MG63 (cell line): ENCODE data around the gene KCNT2. TPM values are rescaled to one million over a fixed set of nuclear protein-coding genes. Genes with fewer than 3 reads are reported as not detected.

Source experiments
- DNase-seq: peaks from one replicate; pipeline ENCODE4 v3.0.0-alpha.2; 2020
- H3K27me3 ChIP-seq: fragments of 250-450 bp; sonication (Bioruptor Pico); 2 replicates; pipeline ENCODE4 v1.5.1; 2020; ENCODE audit warnings: mild to moderate bottlenecking, moderate library complexity
- H3K36me3 ChIP-seq: fragments of 250-450 bp; sonication (Bioruptor Pico); 2 replicates; pipeline ENCODE4 v1.5.1; 2020; ENCODE audit warnings: mild to moderate bottlenecking, moderate library complexity
- H3K4me3 ChIP-seq: fragments of 250-450 bp; sonication (Bioruptor Pico); 2 replicates; pipeline ENCODE4 v1.5.1; 2020; ENCODE audit warnings: mild to moderate bottlenecking, moderate library complexity
- H3K9me3 ChIP-seq: fragments of 250-450 bp; sonication (Bioruptor Pico); 2 replicates; pipeline ENCODE4 v1.5.1; 2020; ENCODE audit warnings: mild to moderate bottlenecking, moderate library complexity
- total RNA-seq: library from RNA; depleted of rRNA; stranded (reverse); fragments of >200 nt; shearing (Covaris generic); gene quantifications from 2 replicates; pipeline ENCODE4 v1.2.3, GENCODE V29; 2014; ENCODE audit warnings: low replicate concordance

The KCNT2 gene
- total RNA-seq, 1 experiment from 2014 or later, result 0.07 TPM

- Histone ChIP-seq H3K9me3 (no peaks in the 10 kb centered on the region), H3K36me3 (no peaks in the 10 kb centered on the region), H3K27me3 (no peaks in the 10 kb centered on the region), H3K4me3 (no peak overlapping the region)
- no peak for DNase-seq
Observed at GRCh38 chr1:196493881-196494280, 114.4 kb downstream of the KCNT2 start.

DNA sequence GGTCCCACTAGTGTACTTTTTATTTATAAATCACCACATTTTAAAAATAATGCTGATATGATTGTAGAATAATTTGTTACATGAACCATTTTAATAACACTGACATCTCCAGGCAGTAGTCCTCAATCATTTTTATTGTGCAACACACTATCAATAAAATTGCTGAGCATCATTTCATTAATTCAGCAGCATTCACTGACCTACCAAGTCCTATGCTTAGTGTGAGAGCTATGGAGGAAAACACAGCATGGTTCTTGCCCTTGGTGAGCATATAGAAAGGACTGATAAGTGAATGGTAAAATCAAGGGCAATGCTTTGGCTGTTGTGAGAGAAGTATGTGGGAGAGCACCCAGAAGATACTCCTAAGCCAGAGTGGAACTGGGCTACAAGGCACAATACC is 119.7 kb downstream of the KCNT2 start:
- H3K4me3 ChIP-seq, result no peak overlapping the region
- H3K36me3 ChIP-seq, result no peaks in the 10 kb centered on the region
- no peaks in the 10 kb centered on the region for H3K9me3 ChIP-seq
- no peak for DNase-seq
- H3K27me3 ChIP-seq, result no peaks in the 10 kb centered on the region

DNA sequence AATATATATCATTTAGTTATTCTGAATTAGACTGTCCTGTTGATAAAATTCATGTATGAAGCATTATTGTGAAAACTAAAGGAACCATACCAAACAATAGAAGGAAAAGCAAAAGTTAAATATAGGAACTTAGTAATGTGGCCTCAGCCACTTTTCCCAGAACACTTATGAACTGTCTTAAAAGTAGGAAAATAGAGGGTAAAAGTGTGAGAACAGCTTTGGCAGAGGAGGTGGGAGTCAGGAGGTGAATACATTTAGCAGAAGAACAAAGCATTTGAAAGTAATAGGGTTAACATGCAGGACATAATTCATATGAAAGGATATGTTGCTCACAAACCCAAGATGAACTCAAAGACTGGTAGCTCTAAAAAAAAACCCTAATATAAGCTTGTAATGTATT is 121.9 kb downstream of the KCNT2 start:
- Histone ChIP-seq H3K27me3 (no peaks in the 10 kb centered on the region), H3K9me3 (no peaks in the 10 kb centered on the region), H3K36me3 (no peaks in the 10 kb centered on the region), H3K4me3 (no peak overlapping the region)
- no peak for DNase-seq

DNA sequence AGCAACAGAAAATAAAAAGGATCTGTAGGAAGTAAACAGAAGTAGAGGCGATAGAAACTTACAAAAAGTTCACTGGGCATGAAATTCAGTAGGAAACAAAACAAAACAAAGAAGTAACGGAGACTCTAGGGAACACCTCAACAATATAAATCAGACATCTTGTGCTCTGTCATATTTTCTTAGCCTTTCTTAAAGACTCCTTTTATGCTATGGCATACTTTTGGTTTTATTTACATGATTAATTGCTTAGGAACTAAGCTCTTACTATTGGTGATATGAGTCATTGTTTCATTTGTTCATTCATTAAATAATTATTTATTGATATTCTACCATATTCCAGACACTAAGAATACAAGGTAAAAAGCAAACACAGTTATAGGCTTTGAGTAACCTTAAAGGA is 126.6 kb downstream of the KCNT2 start:
- DNase-seq, result no peak
- Histone ChIP-seq H3K4me3 (no peak overlapping the region), H3K9me3 (no peaks in the 10 kb centered on the region), H3K27me3 (no peaks in the 10 kb centered on the region), H3K36me3 (no peaks in the 10 kb centered on the region)

DNA sequence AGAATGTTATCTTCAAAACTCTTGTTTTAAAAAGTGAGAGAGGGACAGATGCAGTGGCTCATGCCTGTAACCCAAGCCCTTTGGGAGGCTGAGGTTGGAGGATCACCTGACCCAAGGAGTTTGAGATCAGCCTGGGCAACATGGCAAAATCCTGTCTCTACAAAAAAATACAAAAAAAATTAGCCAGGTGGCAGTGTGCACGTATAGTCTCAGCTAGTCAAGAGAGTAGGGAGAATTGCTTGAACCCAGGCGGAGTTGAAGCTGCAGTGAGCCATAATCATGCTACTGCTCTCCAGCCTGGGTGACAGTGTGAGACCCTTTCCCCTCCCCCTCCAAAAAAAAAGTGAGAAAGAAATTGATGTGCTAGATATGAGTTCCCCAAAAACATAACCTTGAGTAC is 131.0 kb downstream of the KCNT2 start:
- no peaks in the 10 kb centered on the region for H3K27me3 ChIP-seq
- H3K4me3 ChIP-seq, result no peak overlapping the region
- DNase-seq, result no peak
- no peaks in the 10 kb centered on the region for H3K9me3 ChIP-seq
- no peaks in the 10 kb centered on the region for H3K36me3 ChIP-seq

- H3K4me3 ChIP-seq, result no peak overlapping the region
- H3K27me3 ChIP-seq, result no peaks in the 10 kb centered on the region
- H3K9me3 ChIP-seq, result no peaks in the 10 kb centered on the region
- no peaks in the 10 kb centered on the region for H3K36me3 ChIP-seq
- DNase-seq, result no peak
Observed at GRCh38 chr1:196467230-196467925, 140.9 kb downstream of the KCNT2 start.

DNA sequence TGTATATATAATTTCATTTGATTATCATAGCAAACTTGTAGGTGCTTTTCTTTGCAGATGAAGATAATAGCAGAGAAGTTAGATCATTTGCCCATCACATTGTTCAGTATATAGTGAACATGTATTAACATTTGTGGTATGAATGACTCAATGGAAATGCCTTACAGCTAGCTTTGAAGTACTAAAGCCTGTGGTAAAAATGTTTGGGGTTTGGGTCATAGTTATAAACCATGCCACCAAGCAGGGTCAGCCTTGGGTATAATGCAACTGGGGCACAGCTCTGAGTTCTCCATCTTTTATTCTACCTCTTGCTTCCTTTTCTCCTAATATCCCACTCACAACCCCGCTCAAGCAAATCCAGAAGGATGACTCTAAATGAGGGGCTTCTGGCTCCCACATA is 141.6 kb downstream of the KCNT2 start:
- H3K27me3 ChIP-seq, result no peaks in the 10 kb centered on the region
- DNase-seq, result peak; percentile 43
- no peaks in the 10 kb centered on the region for H3K36me3 ChIP-seq
- no peaks in the 10 kb centered on the region for H3K9me3 ChIP-seq
- no peak overlapping the region for H3K4me3 ChIP-seq

- no peak for DNase-seq
- H3K9me3 ChIP-seq, result no peaks in the 10 kb centered on the region
Observed at GRCh38 chr1:196466166-196466565, 142.1 kb downstream of the KCNT2 start.

GRCh38 chr1:196464480-196464941 is 143.7 kb downstream of the KCNT2 start:
- H3K9me3 ChIP-seq, result no peaks in the 10 kb centered on the region
- no peaks in the 10 kb centered on the region for H3K36me3 ChIP-seq
- H3K27me3 ChIP-seq, result no peaks in the 10 kb centered on the region
- DNase-seq, result peak; percentile 53
- no peak overlapping the region for H3K4me3 ChIP-seq

More at GRCh38 chr1:196466166-196466565, 142.1 kb downstream of the KCNT2 start:
- no peak overlapping the region for H3K4me3 ChIP-seq
- H3K27me3 ChIP-seq, result no peaks in the 10 kb centered on the region
- no peaks in the 10 kb centered on the region for H3K36me3 ChIP-seq

DNA sequence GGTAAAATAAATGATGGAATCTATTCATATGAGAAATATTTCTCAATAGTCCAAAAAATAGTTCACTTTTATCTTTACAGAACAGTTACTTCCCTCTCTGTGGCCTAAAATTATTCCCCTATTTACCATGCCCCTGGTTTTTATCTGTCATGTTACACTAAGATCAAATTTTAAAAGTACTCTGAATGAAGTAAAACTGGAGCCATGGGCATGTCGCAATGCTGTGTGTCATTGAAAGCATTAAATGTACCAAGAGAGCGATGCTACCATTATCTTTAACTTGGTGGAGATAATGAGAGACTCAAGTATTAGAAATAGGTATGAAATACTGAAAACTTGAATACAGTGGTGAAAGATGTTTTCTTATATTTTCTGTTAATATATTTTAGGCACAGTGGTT is 146.2 kb downstream of the KCNT2 start:
- Histone ChIP-seq H3K36me3 (no peaks in the 10 kb centered on the region), H3K9me3 (no peaks in the 10 kb centered on the region), H3K27me3 (no peaks in the 10 kb centered on the region), H3K4me3 (no peak overlapping the region)
- no peak for DNase-seq

DNA sequence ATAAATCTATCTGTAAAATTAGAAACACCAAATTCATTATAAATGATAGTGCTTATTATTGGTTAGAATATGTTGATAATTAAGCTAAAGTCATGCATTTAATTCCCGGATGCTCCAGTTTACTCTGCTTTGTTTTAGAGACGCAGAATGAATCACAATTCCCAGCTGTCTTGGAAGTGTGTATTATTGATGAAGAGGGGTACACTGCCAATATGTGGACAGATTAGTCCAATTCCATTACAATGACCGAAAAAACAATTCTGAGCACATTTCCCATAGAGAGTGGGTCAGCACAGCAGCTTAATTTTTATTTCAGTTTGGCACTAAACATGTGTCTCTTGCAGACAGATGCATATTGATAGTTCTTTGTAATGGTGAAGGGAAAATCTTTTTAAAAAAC is 146.7 kb downstream of the KCNT2 start:
- H3K4me3 ChIP-seq, result no peak overlapping the region
- no peaks in the 10 kb centered on the region for H3K9me3 ChIP-seq
- H3K36me3 ChIP-seq, result no peaks in the 10 kb centered on the region
- H3K27me3 ChIP-seq, result no peaks in the 10 kb centered on the region
- DNase-seq, result no peak

GRCh38 chr1:196459383-196459782 is 148.9 kb downstream of the KCNT2 start:
- no peak overlapping the region for H3K4me3 ChIP-seq
- no peaks in the 10 kb centered on the region for H3K27me3 ChIP-seq
- no peaks in the 10 kb centered on the region for H3K36me3 ChIP-seq
- no peaks in the 10 kb centered on the region for H3K9me3 ChIP-seq
- DNase-seq, result no peak

- no peak overlapping the region for H3K4me3 ChIP-seq
- H3K36me3 ChIP-seq, result no peaks in the 10 kb centered on the region
- no peaks in the 10 kb centered on the region for H3K27me3 ChIP-seq
- H3K9me3 ChIP-seq, result no peaks in the 10 kb centered on the region
- DNase-seq, result no peak
Observed at GRCh38 chr1:196454792-196455191, 153.4 kb downstream of the KCNT2 start.

GRCh38 chr1:196451103-196451502 is 157.1 kb downstream of the KCNT2 start:
- Histone ChIP-seq H3K36me3 (no peaks in the 10 kb centered on the region), H3K9me3 (no peaks in the 10 kb centered on the region), H3K4me3 (no peak overlapping the region), H3K27me3 (no peaks in the 10 kb centered on the region)
- DNase-seq, result no peak

DNA sequence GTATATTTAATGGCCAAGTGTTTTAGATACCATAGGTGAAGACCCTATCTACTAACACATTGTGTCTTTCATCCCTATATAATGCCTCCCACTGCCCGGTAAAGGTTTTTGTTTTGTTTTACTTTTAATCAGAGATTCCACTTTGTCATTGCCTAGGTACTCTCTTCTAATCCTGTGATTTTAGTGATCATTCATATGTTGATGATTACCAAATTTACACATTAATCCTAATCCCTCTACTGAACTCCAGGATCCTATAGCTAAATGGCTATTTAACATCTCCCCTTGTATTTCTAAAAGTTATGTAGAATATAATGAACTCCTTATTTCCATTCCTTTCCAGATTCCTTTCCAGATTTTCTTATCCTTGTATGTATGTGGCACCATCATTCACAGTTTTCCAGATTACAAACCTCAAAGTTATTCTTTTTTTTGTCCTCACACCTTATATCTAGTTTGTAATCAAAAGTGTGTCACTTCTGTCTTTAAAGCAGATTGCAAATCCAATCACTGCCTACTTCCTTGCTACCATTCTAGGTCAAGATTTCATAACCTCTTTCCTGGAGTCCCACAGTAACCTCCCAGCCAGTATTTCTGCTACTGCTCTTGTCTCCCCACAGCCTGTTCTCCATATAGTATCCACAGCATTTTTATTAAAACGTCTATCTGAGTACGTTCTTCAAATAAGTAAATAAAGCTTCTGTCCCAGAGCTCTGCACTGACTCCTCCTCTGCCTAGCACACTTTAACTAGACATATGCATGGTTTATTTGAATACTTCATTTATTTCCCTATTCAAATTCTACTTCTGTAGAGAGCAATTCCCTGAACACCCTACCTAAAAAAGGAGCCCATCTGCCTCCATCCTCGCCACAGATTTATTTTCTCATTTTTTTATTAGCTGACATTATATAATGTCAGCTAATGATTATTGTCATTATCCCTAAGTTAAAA is 157.8 kb downstream of the KCNT2 start:
- Histone ChIP-seq H3K27me3 (no peaks in the 10 kb centered on the region), H3K9me3 (no peaks in the 10 kb centered on the region), H3K4me3 (no peak overlapping the region), H3K36me3 (no peaks in the 10 kb centered on the region)
- no peak for DNase-seq

DNA sequence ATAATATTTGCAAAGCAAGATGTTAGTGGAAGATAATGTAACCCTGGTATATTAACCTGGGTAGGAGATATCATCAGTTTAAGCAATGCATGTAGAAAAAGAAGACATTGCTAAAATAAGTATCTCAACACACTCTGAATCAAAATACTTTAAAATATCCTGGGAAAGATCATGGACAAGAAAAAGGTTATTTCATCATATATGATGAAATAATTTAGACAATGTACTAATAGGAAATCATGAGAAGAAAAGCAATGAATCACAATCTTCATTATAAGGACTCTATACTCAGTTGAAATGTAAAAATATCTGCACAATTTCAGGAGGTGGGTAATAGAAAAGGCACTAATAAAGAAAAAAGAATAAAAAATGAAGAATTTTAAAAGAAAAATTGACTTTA is 158.8 kb downstream of the KCNT2 start:
- no peak for DNase-seq
- Histone ChIP-seq H3K9me3 (no peaks in the 10 kb centered on the region), H3K36me3 (no peaks in the 10 kb centered on the region), H3K4me3 (no peak overlapping the region), H3K27me3 (no peaks in the 10 kb centered on the region)

DNA sequence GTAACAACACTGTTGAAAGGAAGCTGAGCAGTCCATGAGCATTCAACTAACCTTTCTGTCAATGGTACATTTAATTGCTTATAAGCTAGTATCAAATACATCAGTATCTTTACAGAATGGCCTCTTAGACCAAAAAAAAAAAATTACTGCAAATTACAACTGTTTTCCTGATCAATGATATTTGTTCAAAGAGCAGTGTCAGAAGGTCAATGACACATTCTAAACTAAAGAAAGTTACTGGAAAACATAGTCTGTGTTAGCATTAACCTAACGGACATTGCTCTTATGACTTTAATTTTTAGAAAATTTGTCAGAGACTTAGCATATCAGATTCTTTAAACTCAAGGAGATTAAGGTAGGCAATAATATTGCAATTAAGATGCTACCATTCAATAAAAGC is 162.5 kb downstream of the KCNT2 start:
- H3K9me3 ChIP-seq, result no peaks in the 10 kb centered on the region
- DNase-seq, result no peak
- H3K36me3 ChIP-seq, result no peaks in the 10 kb centered on the region
- H3K4me3 ChIP-seq, result no peak overlapping the region
- no peaks in the 10 kb centered on the region for H3K27me3 ChIP-seq

- H3K36me3 ChIP-seq, result no peaks in the 10 kb centered on the region
- no peaks in the 10 kb centered on the region for H3K27me3 ChIP-seq
- DNase-seq, result no peak
- H3K9me3 ChIP-seq, result no peaks in the 10 kb centered on the region
- no peak overlapping the region for H3K4me3 ChIP-seq
Observed at GRCh38 chr1:196444634-196445033, 163.6 kb downstream of the KCNT2 start.
